NOMO-1 (cell line): ENCODE data around the gene SLC38A8.

ENCODE experiments used
- DNase-seq, 2 experiments: peaks; one replicate each; lab custom pipeline; 2025; ENCODE audit not compliant: unreplicated experiment in 2 of 2; lab: John Stamatoyannopoulos, UW

SLC38A8 gene

GRCh38 chr16:84003038-84003437, 39.6 kb downstream of the SLC38A8 start:
- no peak for DNase-seq

GRCh38 chr16:84001726-84002125, 40.9 kb downstream of the SLC38A8 start:
- no peak for DNase-seq

DNA sequence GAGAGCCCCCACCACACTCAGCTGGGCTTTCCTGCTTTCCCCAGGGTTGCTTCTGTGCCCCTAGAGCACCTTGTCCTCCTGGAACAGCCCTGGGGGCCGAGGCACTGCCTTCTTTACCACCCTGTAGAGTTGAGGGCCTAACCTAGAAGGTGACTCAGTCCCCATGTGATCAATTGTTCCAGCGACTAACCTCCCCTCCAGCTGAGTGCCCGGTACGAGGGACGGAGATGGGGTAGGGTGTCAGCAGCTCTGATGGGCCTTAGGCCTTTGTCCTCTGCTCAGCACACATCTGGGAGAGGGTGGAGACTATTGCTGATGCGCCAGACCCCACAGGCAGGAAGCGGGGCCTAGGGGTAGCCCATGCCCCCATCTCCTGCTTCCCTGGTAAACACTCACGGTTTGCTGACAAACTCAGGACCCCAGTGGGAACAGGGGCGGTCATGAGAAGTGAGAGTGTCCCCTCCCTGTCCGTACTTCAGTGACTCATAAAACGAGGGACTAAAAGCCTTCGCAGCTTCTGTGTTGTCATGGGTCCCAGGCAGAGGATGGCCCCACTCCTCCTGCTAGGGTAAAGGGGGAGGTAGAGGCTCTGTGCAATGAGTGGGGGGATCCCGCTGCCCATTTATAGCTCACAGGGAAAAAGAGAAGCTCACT, 41.5 kb downstream of the SLC38A8 start:
- DNase-seq, result no peak

- DNase-seq, result no peak
These were observed 44.5 kb downstream of the SLC38A8 start for GRCh38 chr16:83998091-83998490.

GRCh38 chr16:83996481-83997252, 45.9 kb downstream of the SLC38A8 start:
- DNase-seq, result no peak

DNA sequence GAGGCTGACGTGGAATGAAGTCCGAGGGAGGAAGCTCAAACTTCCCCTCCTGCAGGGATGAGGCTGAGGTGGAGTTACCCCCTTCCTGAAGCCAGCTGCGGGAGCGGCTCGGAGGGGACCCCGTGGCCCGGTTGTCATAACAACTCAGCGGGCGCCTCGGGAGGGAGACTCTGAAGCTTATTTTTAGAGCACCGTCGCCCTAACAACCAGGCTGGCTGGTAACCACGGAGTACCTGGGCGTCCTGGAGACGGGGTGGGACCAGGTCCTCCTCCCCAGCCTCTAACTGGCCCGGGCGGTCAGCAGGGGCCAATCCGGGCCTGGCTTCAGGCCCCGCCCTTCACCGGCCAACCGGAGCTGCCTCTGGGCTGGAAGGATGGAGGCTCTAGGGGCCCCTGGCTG, 46.8 kb downstream of the SLC38A8 start:
- DNase-seq, result no peak

DNA sequence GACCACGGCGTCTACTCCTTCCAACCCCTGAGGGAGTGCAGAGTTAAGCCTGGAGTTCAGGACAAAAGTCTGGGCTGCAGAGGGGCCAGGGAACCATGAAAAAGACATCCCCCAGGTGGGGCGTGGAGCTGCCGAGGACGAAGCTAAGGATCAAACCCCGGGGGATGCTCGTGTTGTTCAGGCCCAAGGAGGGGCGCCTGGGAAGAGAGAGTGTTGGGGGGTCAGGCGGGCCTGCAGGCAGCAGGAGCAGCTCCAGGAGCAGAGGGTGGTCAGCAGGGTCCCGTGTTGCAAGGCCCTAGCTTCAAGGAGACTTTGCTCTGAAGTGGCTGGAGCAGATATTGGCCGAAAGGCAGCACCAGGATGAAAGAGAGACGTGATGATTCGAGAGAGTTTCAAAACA, 47.9 kb downstream of the SLC38A8 start:
- no peak for DNase-seq

DNA sequence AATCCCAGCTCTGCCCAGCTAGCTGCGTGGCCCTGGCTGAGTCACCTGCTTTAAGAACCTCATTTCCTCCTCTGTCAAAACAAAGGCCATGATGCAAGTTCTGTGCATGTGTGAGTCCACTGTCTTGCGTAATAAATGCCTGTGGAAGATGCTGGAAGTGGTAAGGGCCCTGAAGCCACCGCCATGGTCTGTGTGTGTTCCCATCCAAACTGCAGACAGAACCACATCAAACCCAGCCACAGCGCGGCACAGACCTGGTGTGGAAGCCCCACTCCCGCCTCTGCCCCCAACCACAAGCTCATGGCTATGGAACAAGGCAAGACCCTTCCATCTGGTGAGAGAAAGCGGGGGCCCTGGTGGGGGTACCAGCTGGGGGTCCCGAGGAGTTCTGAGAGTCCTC, 48.5 kb downstream of the SLC38A8 start:
- peak; percentile 79 to 85 for DNase-seq

DNA sequence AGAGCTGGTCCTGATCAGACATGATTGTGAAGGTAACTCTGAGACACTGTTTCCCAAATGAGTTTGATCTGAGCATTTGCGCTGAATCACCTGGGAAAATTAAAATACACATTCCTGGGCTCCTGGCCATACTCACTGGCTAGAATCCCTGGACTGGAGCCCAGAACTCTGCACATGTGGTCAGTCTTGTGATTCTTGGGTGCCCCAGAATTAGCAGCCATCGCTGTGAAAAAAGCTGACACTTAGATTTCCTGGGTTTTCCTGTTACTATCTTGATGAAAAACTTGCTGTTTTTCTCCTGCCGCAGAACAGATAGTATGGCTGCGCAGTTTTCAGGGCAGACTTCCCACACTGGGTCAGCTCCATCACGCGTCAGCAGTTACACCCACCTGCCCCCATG, 50.0 kb downstream of the SLC38A8 start:
- DNase-seq, result no peak

- DNase-seq, result no peak
These were observed 52.1 kb downstream of the SLC38A8 start for GRCh38 chr16:83990492-83990891.

- no peak for DNase-seq
These were observed 53.3 kb downstream of the SLC38A8 start for GRCh38 chr16:83989300-83989699.

DNA sequence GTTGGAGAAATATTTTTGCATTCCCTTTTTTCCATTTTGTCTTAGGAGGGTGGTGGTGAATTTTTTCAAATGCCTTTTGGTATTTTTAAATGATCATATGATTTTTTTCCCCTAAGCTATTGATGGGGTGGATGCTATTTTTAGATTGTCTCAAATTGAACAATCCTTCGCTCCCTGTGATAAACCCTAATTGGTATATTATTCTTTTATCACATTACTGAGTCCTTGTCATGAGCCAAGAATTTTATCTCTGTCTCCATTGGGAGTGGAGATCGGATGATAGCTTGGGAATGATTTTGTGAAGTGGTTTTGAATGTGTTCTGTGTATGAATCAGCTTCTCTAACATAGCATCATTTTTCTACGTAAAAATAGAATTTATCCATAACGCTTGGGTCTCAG, 59.1 kb downstream of the SLC38A8 start:
- no peak for DNase-seq

DNA sequence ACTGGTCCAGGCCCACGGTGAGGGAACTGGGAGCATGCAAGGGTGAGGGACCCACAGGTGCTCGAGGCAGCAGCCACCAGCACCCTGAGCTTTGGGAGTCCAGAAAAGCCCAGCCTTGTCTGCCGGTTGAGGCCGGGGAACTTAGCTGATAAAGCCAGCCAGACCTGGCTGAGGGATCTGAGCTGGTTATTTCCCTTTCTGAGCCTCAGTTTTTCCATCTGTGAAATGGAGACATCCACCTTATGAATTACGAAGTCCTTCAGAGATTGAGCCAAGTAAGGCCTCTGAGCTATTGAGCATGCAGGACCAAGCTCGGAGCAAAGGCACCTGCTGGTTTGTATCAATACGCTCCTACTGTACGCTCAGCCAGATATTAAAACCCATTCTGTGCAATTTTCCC, 60.8 kb downstream of the SLC38A8 start:
- DNase-seq, result no peak

- DNase-seq, result no peak
These were observed 61.8 kb downstream of the SLC38A8 start for GRCh38 chr16:83980794-83981193.

DNA sequence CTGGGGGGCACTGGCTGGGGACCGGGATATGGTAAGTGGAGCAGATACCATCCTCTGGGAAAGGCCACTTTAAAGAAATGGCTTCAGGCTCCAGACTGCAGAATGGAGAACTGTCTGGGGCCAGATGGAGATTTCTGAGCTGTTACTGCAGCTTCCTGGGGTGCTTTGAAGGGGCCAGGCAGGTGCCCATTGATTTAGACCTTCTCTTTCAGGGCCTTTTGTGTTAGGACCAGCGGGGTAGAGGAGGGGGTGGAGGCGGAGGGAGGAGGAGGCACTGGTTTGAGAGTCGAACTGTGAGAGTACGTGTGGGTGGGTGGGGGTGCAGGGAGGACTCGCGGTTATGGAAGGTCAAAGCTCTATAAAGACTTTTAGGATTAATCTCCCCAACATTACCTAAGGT, 63.2 kb downstream of the SLC38A8 start:
- no peak for DNase-seq

GRCh38 chr16:83978401-83978904, 64.1 kb downstream of the SLC38A8 start:
- no peak for DNase-seq

- DNase-seq, result no peak
These were observed 65.4 kb downstream of the SLC38A8 start for GRCh38 chr16:83977056-83977815.

GRCh38 chr16:83975590-83976260, 66.9 kb downstream of the SLC38A8 start:
- DNase-seq, result no peak

- no peak for DNase-seq
These were observed 68.1 kb downstream of the SLC38A8 start for GRCh38 chr16:83974475-83974874.

GRCh38 chr16:83973581-83974385, 68.8 kb downstream of the SLC38A8 start:
- DNase-seq, result no peak
